ENCODE measurements around the gene PRDX5.

The PRDX5 gene

DNA sequence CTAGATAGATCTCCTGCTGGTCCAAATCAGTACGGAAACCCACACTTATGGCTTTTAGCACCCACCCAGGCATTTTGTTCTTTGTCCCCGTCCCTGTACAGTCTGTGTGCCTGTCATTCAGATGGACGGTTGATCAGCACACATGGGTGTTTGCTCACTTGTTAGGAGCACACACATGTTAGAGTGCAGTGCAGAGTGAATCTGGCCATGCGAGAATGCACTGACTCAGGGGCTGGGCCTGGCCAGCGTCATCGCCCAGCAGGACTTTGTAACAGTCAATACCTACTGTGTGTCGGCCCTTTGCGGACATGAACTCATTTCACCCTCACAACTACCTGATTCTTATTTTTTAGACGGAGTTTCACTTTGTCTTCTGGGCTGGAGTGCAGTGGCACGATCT is 44.4 kb downstream of the PRDX5 start:
- DNase-seq (ENCODE audit: low spot score) = no peak

DNA sequence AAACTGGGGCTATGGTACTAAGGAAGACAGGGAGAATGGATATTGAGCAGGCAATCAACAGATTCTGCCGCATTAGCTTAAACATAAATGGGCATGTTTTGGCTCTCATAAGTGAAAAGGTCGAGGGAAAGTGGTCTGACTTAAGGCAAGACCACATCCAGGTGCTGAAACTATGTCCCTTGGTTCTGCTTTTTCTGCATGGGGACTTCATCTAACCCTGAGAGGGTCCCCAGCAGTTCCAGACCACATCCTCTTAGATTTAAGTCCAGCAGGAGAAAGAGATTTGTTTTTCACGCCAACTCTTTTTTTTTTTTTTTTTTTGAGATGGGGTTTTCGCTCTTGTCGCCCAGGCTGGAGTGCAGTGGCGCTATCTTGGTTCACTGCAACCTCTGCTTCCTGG is 46.5 kb downstream of the PRDX5 start:
- no peak for DNase-seq (ENCODE audit: low spot score)

DNA sequence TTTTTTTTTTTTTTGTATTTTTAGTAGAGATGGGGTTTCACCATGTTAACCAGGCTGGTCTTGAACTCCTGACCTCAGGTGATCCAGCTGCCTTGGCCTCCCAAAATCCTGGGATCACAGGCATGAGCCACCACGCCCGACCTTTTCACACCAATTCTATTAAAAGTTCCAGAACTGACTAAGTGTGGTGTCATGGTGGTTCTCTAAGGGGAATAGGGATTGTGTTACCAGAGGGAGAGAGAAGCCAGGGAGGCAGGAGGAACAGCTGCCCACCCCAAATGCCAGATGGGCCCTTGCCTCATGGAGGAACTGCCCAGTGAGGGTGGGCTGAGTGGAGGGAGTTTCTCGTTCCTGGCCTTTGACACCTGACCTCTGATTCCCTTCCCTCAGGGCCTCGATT is 47.0 kb downstream of the PRDX5 start:
- no peak for DNase-seq (ENCODE audit: low spot score)

DNA sequence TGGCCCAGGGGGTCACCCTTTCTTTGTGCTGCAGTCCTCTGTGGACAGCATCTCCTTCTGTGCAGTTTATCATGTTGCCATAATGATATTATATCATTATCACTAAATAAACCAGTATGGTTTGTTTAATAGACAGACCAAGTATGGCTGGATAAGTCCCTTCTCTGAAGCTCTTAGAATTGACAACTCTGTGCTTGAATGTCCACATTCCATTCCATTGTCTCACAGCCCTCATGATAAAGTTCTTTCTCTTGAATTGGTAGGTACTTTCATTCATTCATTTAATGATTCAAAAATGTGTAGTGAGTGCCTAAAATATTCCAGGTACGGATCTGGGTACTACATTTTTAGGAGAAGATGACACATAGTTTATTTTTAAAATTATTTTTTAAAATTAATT is 48.8 kb downstream of the PRDX5 start:
- no peak for DNase-seq (ENCODE audit: low spot score)

DNA sequence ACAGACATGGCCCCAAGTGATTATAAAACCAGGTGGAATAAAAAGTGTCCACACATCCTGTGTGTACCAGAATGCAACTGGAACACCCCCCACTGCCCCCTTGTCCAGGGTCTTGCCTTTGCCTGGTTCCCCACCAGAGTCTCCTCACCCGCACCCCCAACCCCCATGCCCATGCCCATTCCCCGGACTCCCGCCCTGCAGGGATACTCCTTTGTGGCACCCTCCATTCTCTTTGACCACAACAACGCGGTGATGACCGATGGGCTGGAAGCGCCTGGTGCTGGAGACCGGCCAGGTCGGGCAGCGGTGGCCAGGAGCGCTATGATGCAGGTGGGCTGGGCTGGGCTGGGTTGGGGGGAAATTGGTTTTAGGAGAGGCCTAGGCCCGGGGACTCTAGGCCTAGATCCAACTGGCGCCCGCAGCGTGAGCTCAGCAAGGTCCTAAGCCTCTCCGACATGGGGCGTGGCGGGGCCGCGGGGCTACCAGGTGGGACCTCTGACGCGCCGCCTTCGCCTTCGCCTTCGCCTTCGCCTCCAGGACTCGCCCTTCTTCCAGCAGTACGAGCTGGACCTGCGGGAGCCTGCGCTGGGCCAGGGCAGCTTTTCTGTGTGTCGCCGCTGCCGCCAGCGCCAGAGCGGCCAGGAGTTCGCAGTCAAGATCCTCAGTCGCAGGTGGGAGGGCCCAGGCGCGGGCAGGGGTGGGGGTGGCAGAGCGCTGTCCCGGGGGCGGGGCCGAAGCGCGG is 50.2 kb downstream of the PRDX5 start:
- DNase-seq (ENCODE audit: low spot score) = no peak

DNA sequence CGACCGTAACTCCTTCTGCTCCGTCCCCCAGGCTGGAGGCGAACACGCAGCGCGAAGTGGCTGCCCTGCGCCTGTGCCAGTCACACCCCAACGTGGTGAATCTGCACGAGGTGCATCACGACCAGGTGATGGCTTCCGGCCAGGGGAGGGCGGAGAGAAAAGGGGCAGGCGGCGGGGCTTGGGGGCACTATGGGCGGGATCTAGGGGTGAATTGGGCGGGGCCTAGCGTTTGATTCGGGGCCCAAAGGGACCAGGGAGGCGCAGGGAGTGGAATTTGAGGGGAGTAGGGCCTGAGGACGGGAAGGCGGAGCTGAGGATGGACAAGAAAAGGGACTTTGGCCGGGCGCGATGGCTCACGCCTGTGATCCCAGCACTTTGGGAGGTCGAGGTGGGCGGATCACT is 50.8 kb downstream of the PRDX5 start:
- no peak for DNase-seq (ENCODE audit: low spot score)

DNA sequence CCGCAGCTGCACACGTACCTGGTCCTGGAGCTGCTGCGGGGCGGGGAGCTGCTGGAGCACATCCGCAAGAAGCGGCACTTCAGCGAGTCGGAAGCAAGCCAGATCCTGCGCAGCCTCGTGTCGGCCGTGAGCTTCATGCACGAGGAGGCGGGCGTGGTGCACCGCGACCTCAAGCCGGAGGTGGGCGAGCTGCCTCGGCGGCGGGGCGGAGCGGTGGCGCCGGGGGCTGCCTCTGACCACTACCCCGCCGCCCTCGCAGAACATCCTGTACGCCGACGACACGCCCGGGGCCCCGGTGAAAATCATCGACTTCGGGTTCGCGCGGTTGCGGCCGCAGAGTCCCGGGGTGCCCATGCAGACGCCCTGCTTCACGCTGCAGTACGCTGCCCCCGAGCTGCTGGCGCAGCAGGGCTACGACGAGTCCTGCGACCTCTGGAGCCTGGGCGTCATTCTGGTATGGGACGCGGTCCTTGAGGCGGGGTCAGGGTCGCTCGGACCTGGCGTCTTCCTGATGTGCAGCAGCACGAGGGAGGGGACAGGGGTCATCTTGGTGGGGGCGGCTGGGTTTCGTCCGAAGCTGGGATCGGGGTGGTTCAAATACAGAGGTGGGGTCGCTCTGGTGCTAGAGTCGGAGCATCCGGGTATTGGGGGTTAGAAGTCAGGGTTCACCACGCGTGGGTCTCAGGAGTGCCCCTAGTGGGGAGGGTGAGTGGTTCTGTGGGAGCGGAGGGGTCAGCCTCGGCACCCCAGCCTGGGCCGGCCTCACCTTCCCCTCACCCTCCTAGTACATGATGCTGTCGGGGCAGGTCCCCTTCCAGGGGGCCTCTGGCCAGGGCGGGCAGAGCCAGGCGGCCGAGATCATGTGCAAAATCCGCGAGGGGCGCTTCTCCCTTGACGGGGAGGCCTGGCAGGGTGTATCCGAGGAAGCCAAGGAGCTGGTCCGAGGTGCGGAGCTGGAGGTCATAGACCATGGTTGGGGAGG is 51.8 kb downstream of the PRDX5 start:
- DNase-seq (ENCODE audit: low spot score) = no peak

DNA sequence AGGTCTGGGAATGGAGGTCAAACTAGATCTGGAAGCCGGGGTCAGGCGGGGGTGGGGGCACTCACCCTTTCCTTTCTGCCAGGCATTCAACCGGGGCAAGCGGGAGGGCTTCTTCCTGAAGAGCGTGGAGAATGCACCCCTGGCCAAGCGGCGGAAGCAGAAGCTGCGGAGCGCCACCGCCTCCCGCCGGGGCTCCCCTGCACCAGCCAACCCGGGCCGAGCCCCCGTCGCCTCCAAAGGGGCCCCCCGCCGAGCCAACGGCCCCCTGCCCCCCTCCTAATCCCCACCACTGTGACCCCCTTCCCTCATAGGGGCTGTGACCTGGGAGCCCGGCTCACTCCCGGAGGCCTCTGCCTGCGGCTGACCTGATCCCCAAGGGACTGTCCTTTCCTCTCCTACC is 53.3 kb downstream of the PRDX5 start:
- DNase-seq (ENCODE audit: low spot score) = no peak
